ENCODE data around the gene NFE2L2.
"Not testable (repeated sequence)": the region's sequence is repeated elsewhere in the genome, so short reads cannot be mapped to it uniquely, and the experiment has no call there.

Gene NFE2L2

DNA sequence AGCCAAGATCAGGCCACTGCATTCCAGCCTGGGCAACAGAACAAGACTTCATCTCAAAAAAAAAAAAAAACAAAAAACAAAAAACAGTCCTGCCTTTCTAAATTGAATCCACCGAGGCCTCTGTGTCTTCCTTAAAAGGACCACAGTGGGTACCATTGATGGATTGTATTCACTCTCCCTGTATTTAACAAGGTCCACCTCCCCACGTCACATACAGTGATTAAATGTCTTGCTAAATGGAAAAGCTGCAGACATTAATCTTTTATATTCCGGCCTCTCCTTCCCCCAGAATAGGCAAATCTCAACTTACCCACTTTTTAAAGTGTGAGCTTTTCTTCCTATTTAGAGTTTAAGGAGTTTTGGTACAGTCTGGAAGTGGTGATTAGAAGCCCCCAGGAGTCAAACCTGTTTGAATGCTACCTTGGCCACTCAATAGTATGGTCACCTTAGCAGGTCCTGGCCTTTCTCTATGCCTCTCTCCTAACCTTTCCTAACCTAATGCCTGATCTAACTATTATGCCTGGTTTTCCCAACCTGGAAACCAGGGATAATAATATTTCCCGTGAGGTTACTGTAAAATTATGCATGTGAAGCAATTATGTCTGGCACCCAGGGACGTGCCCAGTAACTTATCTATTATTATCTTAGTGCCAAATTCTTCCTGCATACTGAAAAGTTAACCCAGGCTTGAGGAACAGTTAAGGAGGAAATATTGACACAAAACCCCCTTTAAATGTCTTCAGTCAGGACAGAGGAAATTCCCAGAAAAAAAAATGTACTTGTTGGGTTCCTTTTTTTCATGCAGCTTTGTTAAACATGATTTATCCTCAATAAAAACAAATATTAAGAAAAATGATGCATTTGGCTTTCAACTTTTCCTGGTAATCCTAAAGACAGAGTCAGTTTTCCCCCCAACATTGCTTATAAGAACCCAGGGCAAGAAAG is 3.1 kb downstream of the NFE2L2 start:
- DNase-seq (ENCODE audit: low read depth), result no peak
- H3K4me3 ChIP-seq (ENCODE audit: low read depth, low read length), result peak overlapping the region; percentile 86

DNA sequence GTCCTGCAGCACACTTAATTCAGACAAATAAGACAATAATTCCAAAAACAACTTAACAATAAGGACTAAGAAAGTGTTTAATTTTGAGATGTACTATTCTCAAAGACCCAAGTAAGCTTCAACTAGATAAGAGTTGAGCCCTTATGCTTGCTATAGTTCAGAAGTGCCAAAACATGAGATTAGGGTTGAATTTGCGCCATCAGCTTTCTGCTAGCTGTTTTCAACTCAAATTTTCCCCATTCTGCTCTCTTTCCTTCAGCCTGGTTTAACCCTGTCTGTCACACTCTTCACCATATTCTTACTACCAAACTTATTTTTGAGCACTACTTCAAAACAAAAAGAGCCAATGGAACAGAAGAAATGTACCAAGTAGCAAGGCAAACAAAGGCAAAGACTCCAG is 4.1 kb downstream of the NFE2L2 start:
- peak overlapping the region; percentile 86 for H3K4me3 ChIP-seq (ENCODE audit: low read depth, low read length)
- DNase-seq (ENCODE audit: low read depth), result no peak

DNA sequence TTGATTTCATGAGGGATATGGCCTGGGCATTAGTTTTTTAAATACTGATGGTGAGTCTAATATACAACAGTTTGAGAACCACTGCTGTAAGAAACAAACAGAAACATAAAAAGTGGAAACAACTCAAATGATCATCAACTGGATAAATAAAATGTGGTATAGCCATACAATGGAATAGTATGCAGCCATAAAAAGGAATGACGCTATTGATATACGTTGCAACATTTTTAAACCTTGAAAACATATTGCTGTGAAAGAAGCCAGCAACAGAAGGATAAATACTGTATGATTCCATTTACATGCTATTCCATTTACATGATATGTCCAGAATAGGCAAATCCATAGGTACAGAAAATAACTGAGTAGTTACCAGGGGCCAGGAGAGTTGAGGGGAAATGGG is 6.5 kb downstream of the NFE2L2 start:
- DNase-seq (ENCODE audit: low read depth), result no peak
- H3K4me3 ChIP-seq (ENCODE audit: low read depth, low read length), result no peak overlapping the region

DNA sequence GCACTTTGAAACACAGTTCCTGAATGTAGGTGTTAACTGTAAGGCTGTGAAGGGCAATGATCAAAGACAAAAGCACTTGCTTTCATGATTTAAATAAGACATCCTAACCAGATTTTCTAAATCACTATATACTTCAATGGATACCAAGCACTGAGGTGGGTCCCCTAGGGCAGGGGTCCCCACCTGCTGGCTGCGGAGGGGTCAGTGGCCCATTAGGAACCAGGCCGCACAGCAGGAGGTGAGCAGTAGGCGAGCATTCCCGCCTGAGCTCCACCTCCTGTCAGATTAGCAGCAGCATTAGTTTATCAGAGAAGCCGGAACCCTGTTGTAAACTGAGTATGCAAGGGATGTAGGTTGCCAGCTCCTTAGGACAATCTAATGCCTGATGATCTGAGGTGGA is 7.1 kb downstream of the NFE2L2 start:
- no peak overlapping the region for H3K4me3 ChIP-seq (ENCODE audit: low read depth, low read length)
- no peak for DNase-seq (ENCODE audit: low read depth)

DNA sequence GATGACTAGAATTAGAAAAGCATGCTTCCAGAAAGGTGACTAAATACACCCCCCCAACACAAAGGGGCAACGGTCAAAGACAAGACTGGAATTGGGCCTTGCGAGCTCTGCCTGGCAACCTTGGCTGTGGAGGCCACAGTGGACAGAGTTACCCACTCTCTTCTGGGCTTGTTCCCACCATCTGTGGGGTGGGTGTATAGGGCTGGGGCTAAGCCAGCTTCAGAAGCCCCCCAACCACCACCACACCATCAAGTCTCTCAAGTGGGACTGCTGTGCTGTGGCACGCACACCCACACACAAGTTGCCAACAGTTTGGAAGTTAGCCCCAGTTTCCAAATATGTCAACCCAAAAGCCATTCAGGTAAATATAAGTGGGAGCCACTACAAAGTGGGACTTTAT is 7.8 kb downstream of the NFE2L2 start:
- H3K4me3 ChIP-seq (ENCODE audit: low read depth, low read length), result no peak overlapping the region
- no peak for DNase-seq (ENCODE audit: low read depth)

DNA sequence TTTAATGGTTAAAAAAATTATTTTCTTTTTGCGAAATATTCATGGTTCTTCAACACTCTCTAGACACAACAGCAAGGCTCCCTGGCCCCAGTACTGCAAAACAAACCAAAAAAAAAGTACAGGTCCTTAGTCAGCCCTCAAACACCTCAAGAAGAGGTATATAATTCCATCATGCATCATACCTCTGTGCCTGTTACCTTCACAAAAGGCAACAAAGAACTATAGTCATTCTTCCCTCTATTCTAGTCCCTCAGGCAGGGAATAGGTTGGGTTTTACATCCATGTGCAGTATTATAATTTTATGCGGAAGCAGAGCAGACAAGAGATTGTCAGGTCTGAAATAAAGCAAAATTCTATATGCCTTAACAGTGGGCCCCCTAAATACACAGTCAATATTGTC is 8.5 kb downstream of the NFE2L2 start:
- H3K4me3 ChIP-seq (ENCODE audit: low read depth, low read length), result no peak overlapping the region
- no peak for DNase-seq (ENCODE audit: low read depth)

DNA sequence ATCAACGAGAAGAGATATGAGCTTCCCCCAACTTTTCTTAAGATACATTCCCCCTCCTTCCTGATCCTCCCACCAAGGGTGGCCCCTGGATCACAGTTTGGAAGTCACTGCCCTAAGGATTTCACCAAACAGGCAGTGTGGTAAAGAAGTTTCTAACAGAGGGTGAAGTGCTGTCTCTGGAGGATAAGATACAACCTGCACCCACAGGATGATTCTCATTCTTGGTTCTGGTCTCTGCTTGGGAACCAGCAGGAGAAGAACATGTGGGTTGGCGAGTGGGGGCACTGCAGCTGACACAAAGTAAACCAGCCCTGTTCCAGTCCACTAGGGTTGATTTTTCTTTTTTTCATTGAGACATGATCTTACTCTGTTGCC is 9.3 kb downstream of the NFE2L2 start:
- no peak overlapping the region for H3K4me3 ChIP-seq (ENCODE audit: low read depth, low read length)
- no peak for DNase-seq (ENCODE audit: low read depth)

DNA sequence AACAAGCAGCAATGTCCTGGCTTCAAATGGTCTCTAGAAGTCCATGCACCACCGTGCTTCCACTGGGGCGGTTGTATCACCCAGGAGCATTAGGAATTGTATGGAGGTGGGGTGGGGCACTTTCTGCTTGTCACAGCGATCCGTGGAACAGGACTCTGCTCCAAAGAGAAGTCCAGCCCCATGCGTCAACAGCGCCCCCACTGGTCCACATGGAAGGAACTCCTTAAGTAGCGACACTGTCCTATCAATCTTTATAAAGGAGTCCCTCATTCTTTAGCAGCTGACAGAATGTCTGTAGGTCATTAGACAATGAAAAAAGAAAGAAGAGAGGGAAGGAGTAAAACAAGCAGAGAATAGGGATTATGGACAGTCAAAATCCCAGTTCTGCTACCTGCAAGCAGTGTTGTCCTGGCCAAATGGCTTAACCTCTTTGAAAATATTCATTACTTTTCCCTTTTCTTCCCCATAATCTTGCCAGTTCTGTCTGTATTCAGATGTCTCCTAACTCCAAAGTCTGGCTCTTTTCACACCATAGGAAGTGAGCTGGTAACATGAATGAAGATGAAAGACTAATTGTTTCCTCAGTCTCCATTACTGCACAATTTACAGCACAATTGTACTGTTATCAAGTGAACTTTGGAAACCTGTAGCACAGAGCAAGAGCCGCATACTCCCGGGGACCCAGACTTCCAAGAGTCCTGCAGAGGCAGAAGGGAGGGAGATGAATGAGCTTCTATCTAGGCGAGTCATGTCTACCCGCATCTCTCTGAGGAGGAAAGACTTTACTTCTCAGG is 9.9 kb downstream of the NFE2L2 start:
- H3K4me3 ChIP-seq (ENCODE audit: low read depth, low read length), result no peak overlapping the region
- DNase-seq (ENCODE audit: low read depth), result no peak

DNA sequence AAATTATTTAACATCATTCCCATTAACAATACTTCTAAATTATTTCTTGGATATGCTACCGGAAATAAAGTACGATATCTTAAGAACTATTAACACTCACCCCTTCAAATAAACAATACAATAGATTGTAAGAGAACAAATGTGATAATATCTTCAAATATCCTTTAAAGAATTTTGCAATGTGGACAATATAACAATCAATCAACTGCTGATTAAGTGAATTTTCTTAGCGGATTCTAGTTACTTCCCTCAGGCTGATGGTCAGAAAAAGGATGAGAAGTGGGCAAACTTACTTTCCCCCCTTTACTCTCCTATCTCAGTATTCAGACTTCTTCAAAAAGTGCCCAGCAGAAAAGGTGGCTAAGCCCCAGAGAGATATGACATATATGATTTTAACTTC is 10.8 kb downstream of the NFE2L2 start:
- H3K4me3 ChIP-seq (ENCODE audit: low read depth, low read length), result no peak overlapping the region
- no peak for DNase-seq (ENCODE audit: low read depth)

DNA sequence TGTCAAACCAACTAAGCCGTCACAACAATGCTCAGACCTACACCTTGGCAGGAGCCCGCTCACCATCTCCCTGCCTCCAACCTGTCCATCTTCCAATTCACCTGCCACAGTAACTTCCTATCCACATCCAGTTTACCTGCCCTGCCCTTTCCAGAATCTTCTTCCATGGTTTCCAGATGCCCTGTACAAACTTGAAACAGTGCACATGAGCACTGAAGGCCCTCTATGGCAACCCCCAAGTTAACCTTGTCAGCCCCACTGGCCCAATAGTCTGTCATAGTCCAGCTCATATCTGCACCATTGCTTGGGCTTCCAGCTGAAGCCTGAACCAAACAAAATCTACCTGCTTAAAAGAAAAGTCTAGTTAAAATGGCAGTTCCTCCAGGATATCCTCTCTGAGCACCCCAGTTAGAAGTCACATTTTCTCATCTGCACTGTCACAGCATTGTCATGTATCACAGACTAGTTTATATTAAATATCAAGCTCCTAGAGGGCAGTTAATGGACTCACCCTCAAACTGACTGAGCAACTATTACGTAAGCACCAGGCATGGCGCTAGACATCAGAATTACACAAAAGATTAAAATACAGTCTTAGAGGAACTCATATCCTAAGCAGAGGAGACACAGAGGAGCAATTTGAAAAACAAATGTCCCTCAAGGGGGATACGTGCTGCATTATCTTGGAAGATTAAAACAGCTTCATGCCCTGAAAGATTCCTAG is 11.6 kb downstream of the NFE2L2 start:
- H3K4me3 ChIP-seq (ENCODE audit: low read depth, low read length), result no peak overlapping the region
- DNase-seq (ENCODE audit: low read depth), result no peak

DNA sequence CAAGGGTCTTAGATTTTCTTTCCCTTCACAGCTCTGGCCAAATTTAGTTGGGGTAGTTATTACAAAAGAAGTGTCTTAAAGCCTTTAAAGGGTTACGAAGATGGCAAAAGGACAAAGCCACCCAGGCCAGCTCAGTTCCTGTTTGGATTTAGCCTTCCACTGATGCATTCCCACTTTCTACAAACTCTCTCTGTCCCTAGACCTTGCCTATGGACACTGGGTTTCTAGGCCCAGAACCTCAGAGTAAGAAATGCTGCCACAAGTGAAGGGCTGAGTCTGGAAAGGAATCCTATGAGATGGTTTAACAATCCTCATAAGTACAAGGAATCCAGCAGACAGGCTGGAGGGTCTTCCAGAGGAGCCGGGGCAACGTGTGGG is 13.4 kb downstream of the NFE2L2 start:
- no peak overlapping the region for H3K4me3 ChIP-seq (ENCODE audit: low read depth, low read length)
- DNase-seq (ENCODE audit: low read depth), result no peak

DNA sequence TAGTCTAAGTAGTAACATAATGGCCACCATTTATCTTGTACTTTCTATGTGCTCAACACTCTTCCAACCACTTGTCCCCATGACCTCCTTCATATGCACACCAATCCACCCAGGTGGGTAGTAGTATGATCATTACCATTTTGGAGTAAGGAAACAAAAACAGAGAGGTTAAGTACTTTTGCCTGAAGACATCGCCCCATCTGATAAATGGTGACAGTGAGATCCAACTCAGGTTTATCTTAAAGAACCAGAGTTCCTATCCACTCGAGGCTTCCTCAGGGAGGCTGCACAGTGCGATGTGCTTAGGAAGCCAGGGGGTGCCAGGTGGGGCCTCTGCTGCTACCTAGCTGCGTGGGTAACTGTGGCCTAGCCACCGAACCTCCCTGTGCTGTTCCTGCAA is 14.1 kb downstream of the NFE2L2 start:
- DNase-seq (ENCODE audit: low read depth), result no peak
- no peak overlapping the region for H3K4me3 ChIP-seq (ENCODE audit: low read depth, low read length)

DNA sequence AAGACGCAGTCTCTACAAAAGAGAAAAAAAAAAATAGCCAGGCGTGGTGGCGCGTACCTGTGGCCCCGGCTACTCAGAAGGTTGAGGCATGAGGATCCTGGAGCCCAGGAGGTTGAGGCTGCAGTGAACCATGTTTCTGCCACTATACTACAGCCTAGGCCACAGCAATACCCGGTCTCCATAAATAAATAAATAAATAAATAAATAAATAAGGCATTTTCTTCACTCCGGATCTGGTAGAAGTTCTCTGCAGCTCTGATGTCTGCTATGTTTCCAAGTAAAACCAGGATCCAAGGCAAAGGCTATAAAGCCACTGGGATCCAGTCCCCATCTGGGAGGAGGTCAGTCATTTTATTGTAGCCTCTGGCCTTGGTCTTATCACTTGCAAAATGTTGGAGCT is 15.5 kb downstream of the NFE2L2 start:
- no peak overlapping the region for H3K4me3 ChIP-seq (ENCODE audit: low read depth, low read length)
- DNase-seq (ENCODE audit: low read depth), result no peak

DNA sequence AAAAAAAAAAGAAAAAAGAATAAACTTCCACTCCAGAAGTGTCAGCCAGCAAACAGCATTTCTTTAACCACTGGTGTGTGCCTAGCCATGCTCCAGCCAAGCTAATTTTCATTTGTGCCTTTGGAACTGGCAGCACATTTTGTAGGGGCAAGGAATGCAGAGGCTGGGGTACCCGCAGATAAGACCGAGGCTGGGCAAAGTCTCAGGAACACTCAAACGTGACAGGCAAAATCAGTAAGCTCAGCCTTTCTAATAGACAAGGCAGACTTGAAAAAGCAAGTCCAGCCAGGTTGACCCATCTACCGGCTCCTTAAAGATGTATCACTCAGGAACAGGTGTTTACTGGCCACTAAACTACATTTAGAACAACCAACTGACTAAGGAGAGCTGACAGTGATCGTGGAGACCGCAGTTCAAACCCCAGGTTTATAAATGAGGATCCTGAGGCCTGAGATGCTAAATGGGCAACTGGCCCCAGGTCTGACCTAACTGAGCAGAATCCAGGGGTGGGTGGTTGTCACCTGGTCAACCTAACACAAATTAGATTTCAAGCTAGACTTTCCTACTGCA is 16.7 kb downstream of the NFE2L2 start:
- DNase-seq (ENCODE audit: low read depth), result no peak
- no peak overlapping the region for H3K4me3 ChIP-seq (ENCODE audit: low read depth, low read length)

DNA sequence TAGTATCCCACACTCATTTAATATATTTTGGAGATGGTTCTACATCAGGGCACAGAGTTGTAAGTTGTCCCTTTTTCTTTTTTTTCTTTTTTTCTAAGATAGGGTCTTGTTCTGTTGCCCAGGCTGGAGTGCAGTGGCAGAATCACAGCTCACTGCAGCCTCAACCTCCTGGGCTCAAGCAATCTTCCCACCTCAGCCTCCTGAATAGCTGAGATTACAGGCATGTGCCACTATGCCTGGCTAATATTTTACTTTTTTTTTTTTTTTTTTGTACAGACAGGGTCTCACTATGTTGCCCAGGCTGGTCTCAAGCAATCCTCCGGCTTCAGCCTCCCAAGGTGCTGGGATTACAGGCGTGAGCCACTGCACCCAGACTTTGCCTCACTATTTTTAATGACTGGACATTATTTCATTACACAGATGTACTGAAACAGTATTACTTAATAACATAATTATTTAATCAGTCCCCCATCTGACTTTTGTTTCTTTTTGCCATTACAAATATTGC is 17.9 kb downstream of the NFE2L2 start:
- H3K4me3 ChIP-seq (ENCODE audit: low read depth, low read length); DNase-seq (ENCODE audit: low read depth): not testable (repeated sequence)

DNA sequence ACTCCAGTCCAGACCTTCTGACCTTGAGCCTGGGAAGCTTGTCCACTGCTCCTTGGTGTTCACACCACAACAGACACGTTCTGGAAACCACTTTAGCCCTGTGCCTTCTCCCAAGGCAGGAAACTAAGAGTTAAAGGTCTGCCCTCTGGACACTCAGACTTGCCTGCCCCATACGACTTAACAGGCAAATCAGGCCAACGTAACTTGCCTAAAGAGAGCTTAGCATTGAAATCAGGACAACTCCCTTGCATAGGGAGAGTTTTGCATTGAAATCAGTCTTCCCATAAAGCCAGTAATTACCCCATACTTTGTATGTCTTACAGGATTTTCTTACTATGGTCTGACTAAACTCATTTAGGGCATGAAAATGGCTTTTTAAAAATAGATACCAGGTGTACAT is 18.5 kb downstream of the NFE2L2 start:
- no peak overlapping the region for H3K4me3 ChIP-seq (ENCODE audit: low read depth, low read length)
- no peak for DNase-seq (ENCODE audit: low read depth)

DNA sequence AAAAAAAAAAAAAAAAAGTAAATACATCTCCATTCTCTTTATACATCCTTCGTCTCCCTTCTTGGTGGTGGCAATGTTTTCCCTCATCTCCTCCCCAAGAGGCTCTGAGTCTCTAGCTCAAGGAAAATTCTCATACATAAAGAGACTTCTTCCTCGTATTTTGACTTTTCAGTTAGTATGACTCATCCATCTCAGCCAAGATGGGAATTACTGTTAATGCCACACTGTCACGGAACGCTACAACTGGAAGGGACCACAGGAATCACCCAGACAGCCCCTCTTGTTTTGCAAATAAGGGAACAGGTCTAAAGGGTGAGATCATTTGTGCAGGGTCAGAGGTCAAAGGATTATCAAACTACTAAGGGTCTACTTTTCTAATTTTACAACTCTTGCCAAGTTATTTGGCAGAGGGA is 19.5 kb downstream of the NFE2L2 start:
- H3K4me3 ChIP-seq (ENCODE audit: low read depth, low read length), result no peak overlapping the region
- DNase-seq (ENCODE audit: low read depth), result no peak

DNA sequence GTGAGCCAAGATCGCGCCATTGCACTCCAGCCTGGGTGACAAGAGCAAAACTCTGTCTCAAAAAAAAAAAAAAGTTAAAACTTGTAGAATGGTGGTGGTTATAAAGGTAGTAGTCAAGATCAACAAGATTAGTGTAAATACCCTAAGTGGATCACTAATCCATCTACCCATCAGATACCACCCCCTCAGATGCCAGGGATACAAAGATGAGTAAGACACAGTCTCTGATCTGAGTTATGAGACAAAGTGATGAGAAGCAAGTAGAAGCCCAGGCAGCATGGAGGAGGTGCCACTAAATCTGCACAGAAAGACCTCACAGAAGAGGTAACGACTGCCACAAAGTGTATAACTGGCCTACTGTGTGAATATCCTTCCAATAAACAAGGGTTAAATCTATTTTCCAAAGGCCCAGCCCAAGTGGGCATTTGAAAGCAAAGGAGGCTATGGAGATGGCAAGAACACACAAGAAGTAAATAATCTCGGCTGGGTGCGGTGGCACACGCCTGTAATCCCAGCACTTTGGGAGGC is 20.2 kb downstream of the NFE2L2 start:
- DNase-seq (ENCODE audit: low read depth), result no peak
- no peak overlapping the region for H3K4me3 ChIP-seq (ENCODE audit: low read depth, low read length)

DNA sequence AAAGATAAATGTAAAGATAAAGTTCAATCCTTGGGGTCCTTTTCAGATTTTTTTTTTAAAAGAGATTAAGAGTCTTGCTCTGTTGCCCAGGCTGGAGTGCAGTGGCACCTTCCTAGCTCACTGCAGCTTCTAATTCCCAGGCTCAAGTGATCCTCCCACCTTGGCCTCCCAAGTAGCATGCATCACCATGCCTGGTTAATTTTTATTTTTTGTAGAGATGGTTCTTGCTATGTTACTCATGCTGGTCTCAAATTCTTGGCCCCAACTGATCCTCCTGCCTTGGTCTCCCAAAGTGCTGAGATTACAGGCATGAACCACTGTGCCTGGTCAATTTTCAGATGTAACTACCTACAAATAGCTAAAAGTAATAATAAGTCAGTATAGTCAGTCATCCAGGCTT is 21.1 kb downstream of the NFE2L2 start:
- H3K4me3 ChIP-seq (ENCODE audit: low read depth, low read length), result no peak overlapping the region
- no peak for DNase-seq (ENCODE audit: low read depth)

All from skeletal muscle cell (primary cell).